H9 (cell line): Measurements from ENCODE around the gene KIF22. TPM values are rescaled to one million over a fixed set of nuclear protein-coding genes. Genes with fewer than 3 reads are reported as not detected.

Source experiments
- DNase-seq: peaks from one replicate; pipeline ENCODE4 v3.0.0-alpha.2; 2017
- H2AFZ ChIP-seq: one replicate; pipeline ENCODE4 v1.6.1; 2013; ENCODE audit warnings: mild to moderate bottlenecking, low read length, control low read depth, moderate library complexity
- H2AK5ac ChIP-seq: 2 replicates; pipeline ENCODE4 v1.6.1; 2013; ENCODE audit warnings: low read length, control low read depth, mixed read lengths; ENCODE audit not compliant: insufficient read length
- H2BK120ac ChIP-seq: one replicate; pipeline ENCODE4 v1.6.1; 2013; ENCODE audit warnings: low read depth, mild to moderate bottlenecking, low read length, control low read depth, inconsistent platforms; ENCODE audit not compliant: poor library complexity, severe bottlenecking
- H2BK12ac ChIP-seq: 2 replicates; pipeline ENCODE4 v1.6.1; 2013; ENCODE audit warnings: low read length, control low read depth, mixed read lengths, low read depth; ENCODE audit not compliant: insufficient read length
- H2BK15ac ChIP-seq: 2 replicates; pipeline ENCODE4 v1.6.1; 2013; ENCODE audit warnings: low read depth, low read length, control low read depth
- H2BK20ac ChIP-seq: one replicate; pipeline ENCODE4 v1.6.1; 2013; ENCODE audit warnings: low read depth, mild to moderate bottlenecking, low read length, control low read depth, inconsistent platforms; ENCODE audit not compliant: poor library complexity, severe bottlenecking
- H2BK5ac ChIP-seq: 2 replicates; pipeline ENCODE4 v1.6.1; 2013; ENCODE audit warnings: low read length, control low read depth, mixed read lengths; ENCODE audit not compliant: insufficient read length
- H3K14ac ChIP-seq: 2 replicates; pipeline ENCODE4 v1.6.1; 2013; ENCODE audit warnings: low read length, control low read depth; ENCODE audit not compliant: insufficient read depth
- H3K18ac ChIP-seq: 2 replicates; pipeline ENCODE4 v1.6.1; 2013; ENCODE audit warnings: low read depth, mild to moderate bottlenecking, mixed read lengths, low read length, control low read depth; ENCODE audit not compliant: insufficient read length
- H3K23ac ChIP-seq: 2 replicates; pipeline ENCODE4 v1.6.1; 2013; ENCODE audit warnings: low read length, control low read depth, mixed read lengths, low read depth; ENCODE audit not compliant: insufficient read length
- H3K23me2 ChIP-seq: 2 replicates; pipeline ENCODE4 v1.6.1; 2013; ENCODE audit warnings: low read depth, mild to moderate bottlenecking, mixed read lengths, low read length, control low read depth; ENCODE audit not compliant: insufficient read length, poor library complexity, severe bottlenecking
- H3K27ac ChIP-seq: 2 replicates; pipeline ENCODE4 v1.5.1; 2013; ENCODE audit warnings: low read length, control low read depth, mixed read lengths, low read depth; ENCODE audit not compliant: insufficient read length
- H3K27me3 ChIP-seq: 2 replicates; pipeline ENCODE4 v1.6.1; 2013; ENCODE audit warnings: low read length, control low read depth, inconsistent platforms; ENCODE audit not compliant: insufficient read depth
- H3K4ac ChIP-seq: 2 replicates; pipeline ENCODE4 v1.6.1; 2013; ENCODE audit warnings: low read depth, mild to moderate bottlenecking, control low read depth, inconsistent platforms, low read length, moderate library complexity
- H3K4me1 ChIP-seq: 2 replicates; pipeline ENCODE4 v1.6.1; 2013; ENCODE audit warnings: low read length, control low read depth, inconsistent platforms; ENCODE audit not compliant: insufficient read depth
- H3K4me2 ChIP-seq: 2 replicates; pipeline ENCODE4 v1.6.1; 2013; ENCODE audit warnings: low read length, control low read depth, mixed read lengths; ENCODE audit not compliant: insufficient read length, insufficient read depth
- H3K56ac ChIP-seq: 2 replicates; pipeline ENCODE4 v1.6.1; 2013; ENCODE audit warnings: low read depth, mild to moderate bottlenecking, mixed read lengths, low read length, control low read depth; ENCODE audit not compliant: insufficient read length
- H3K79me1 ChIP-seq: 2 replicates; pipeline ENCODE4 v1.6.1; 2013; ENCODE audit warnings: low read depth, mild to moderate bottlenecking, moderate library complexity, low read length, control low read depth, inconsistent platforms; ENCODE audit not compliant: insufficient read depth, poor library complexity, severe bottlenecking
- H3K79me2 ChIP-seq: 2 replicates; pipeline ENCODE4 v1.6.1; 2013; ENCODE audit warnings: low read length, control low read depth, inconsistent platforms; ENCODE audit not compliant: insufficient read depth
- H3K9ac ChIP-seq: 2 replicates; pipeline ENCODE4 v1.6.1; 2013; ENCODE audit warnings: low read length, control low read depth, mixed read lengths; ENCODE audit not compliant: insufficient read length; ENCODE audit errors: extremely low read depth
- H3K9me3 ChIP-seq: one replicate; pipeline ENCODE4 v1.6.1; 2013; ENCODE audit warnings: low read depth, low read length, inconsistent platforms; ENCODE audit not compliant: control insufficient read depth
- H3T11ph ChIP-seq: one replicate; pipeline ENCODE4 v1.6.1; 2013; ENCODE audit warnings: mild to moderate bottlenecking, low read length, control low read depth, inconsistent platforms
- H4K20me1 ChIP-seq: one replicate; pipeline ENCODE4 v1.6.1; 2013; ENCODE audit not compliant: control insufficient read depth, insufficient read length, insufficient read depth
- H4K5ac ChIP-seq: 2 replicates; pipeline ENCODE4 v1.6.1; 2013; ENCODE audit warnings: low read depth, mild to moderate bottlenecking, mixed read lengths, low read length, control low read depth; ENCODE audit not compliant: insufficient read length
- H4K8ac ChIP-seq: replicated peaks from 2 replicates; pipeline ENCODE4 v1.6.1; 2013; ENCODE audit warnings: low read length, control low read depth, mixed read lengths, low read depth; ENCODE audit not compliant: insufficient read length
- H4K91ac ChIP-seq: 2 replicates; pipeline ENCODE4 v1.6.1; 2013; ENCODE audit warnings: low read depth, mild to moderate bottlenecking, moderate library complexity, mixed read lengths, low read length, control low read depth; ENCODE audit not compliant: insufficient read length
- H3K27ac Mint-ChIP-seq, 3 experiments: 2 replicates in 2 of 3; 3 replicates in 1 of 3; pipeline ENCODE4 v1.8.0; 2020 to 2021; ENCODE audit warnings: mixed read lengths in 3 of 3, mild to moderate bottlenecking in 1 of 3, moderate library complexity in 1 of 3
- H3K27me3 Mint-ChIP-seq: 2 replicates; pipeline ENCODE4 v1.8.0; 2021; ENCODE audit warnings: low read depth, mild to moderate bottlenecking, moderate library complexity, mixed read lengths
- H3K36me3 Mint-ChIP-seq, 3 experiments: 2 replicates in 2 of 3; 3 replicates in 1 of 3; pipeline ENCODE4 v1.8.0; 2020 to 2021; ENCODE audit warnings: low read depth in 3 of 3, mixed read lengths in 3 of 3; ENCODE audit not compliant: insufficient read depth in 1 of 3
- H3K4me1 Mint-ChIP-seq, 2 experiments: 2 replicates each; pipeline ENCODE4 v1.8.0; 2020; ENCODE audit warnings: mixed read lengths in 2 of 2
- H3K4me3 Mint-ChIP-seq, 2 experiments: 2 replicates in 1 of 2; 3 replicates in 1 of 2; pipeline ENCODE4 v1.8.0; 2020 to 2021; ENCODE audit warnings: mild to moderate bottlenecking in 2 of 2, mixed read lengths in 2 of 2, moderate library complexity in 1 of 2
- H3K9me3 Mint-ChIP-seq, 2 experiments: 2 replicates in 1 of 2; 3 replicates in 1 of 2; pipeline ENCODE4 v1.8.0; 2020; ENCODE audit warnings: mild to moderate bottlenecking in 2 of 2, mixed read lengths in 2 of 2, moderate library complexity in 1 of 2
- CTCF ChIP-seq: fragments of 200-600 bp; sonication (generic); conservative IDR thresholded peaks from 3 replicates; pipeline ENCODE4 v1.8.0; 2021; ENCODE audit warnings: antibody characterized with exemption, mild to moderate bottlenecking
- WGBS: extraction: QIAGEN DNeasy Blood & Tissue Kit; methylation state at CpG from one replicate; pipeline ENCODE4 v1.1.7; 2013; ENCODE audit warnings: missing lambda C conversion rate, low lambda C conversion rate, mixed read lengths; ENCODE audit not compliant: insufficient read length; ENCODE audit errors: extremely low coverage; 5-methylcytosine and 5-hydroxymethylcytosine counted together
- total RNA-seq: library from RNA; stranded (reverse); gene quantifications from 2 replicates; pipeline ENCODE4 v1.2.1, GENCODE V29; 2021

KIF22 gene
- total RNA-seq, 1 experiment from 2014 or later: 151 TPM

GRCh38 chr16:29784157-29784556 is 6.4 kb upstream of the KIF22 start:
- Histone ChIP-seq H3K27me3 (no peaks in the 10 kb centered on the region; the same call in 1 of the 2 replicates), H3K4me2 (no peak overlapping the region), H2AK5ac (no peak overlapping the region), H2BK20ac (no peak overlapping the region), H3K27ac (no peak overlapping the region), H3K23me2 (no peaks in the 10 kb centered on the region), H3K23ac (no peak overlapping the region), H3K18ac (no peak overlapping the region), H3T11ph (no peak overlapping the region), H2BK5ac (no peak overlapping the region), H2BK15ac (no peak overlapping the region), H4K91ac (no peak overlapping the region), H2AFZ (no peak overlapping the region), H4K20me1 (no peaks in the 10 kb centered on the region), H3K14ac (no peak overlapping the region), H3K56ac (no peak overlapping the region), H3K9me3 (no peaks in the 10 kb centered on the region), H3K4me1 (no peaks in the 10 kb centered on the region), H3K4ac (no peak overlapping the region), H4K8ac (no peak overlapping the region), H2BK12ac (no peak overlapping the region), H2BK120ac (no peak overlapping the region), H3K9ac (no peak overlapping the region), H3K79me2 (no peaks in the 10 kb centered on the region), H3K79me1 (no peaks in the 10 kb centered on the region), H4K5ac (no peak overlapping the region)
- Mint-ChIP-seq H3K9me3 (peaks cover 0 to 2% of the 10 kb centered on the region in 2 experiments; a peak in 3 of 5 replicates), H3K27ac (no peak overlapping the region), H3K36me3 (peaks cover 0 to 1% (median 0%) of the 10 kb centered on the region in 3 experiments; a peak in 1 of 7 replicates), H3K4me1 (peaks cover 24 to 30% of the 10 kb centered on the region in 2 experiments), H3K27me3 (peaks cover 41% of the 10 kb centered on the region), H3K4me3 (0 out of 5 replicates have a peak overlapping the region, but pooled peaks of 1 of the 2 experiments have one; percentile 13)
- DNase-seq: no peak
- WGBS: no CpG with 5 or more reads among the region's 2 CpGs
- no peak for TF ChIP-seq CTCF
